Measurements from ENCODE around the gene NETO1.

NETO1 gene

GRCh38 chr18:72866442-72866900, 1.3 kb downstream of the NETO1 start:
- no peak for TF ChIP-seq GATA1 (IDR thresholded peaks at IDR 0.05; ENCODE audit: low read depth, low read length)
- no peak for TF ChIP-seq POLR2A (IDR thresholded peaks at IDR 0.05; ENCODE audit: low read length)
- DNase-seq = no peak

- no peak for TF ChIP-seq GATA1 (IDR thresholded peaks at IDR 0.05; ENCODE audit: low read depth, low read length)
- TF ChIP-seq POLR2A (IDR thresholded peaks at IDR 0.05; ENCODE audit: low read length) = no peak
- no peak for DNase-seq
These were observed 4.0 kb downstream of the NETO1 start for GRCh38 chr18:72863754-72864153.

- no peak for DNase-seq
These were observed 8.7 kb downstream of the NETO1 start for GRCh38 chr18:72859088-72859487.

GRCh38 chr18:72849671-72850070, 18.1 kb downstream of the NETO1 start:
- TF ChIP-seq GATA1 (IDR thresholded peaks at IDR 0.05; ENCODE audit: low read depth, low read length) (no peak), POLR2A (IDR thresholded peaks at IDR 0.05; ENCODE audit: low read length) (no peak)
- no peak for DNase-seq

More at GRCh38 chr18:72859088-72859487, 8.7 kb downstream of the NETO1 start:
- TF ChIP-seq GATA1 (IDR thresholded peaks at IDR 0.05; ENCODE audit: low read depth, low read length) = no peak
- no peak for TF ChIP-seq POLR2A (IDR thresholded peaks at IDR 0.05; ENCODE audit: low read length)

- DNase-seq = no peak
- TF ChIP-seq POLR2A (IDR thresholded peaks at IDR 0.05; ENCODE audit: low read length) (no peak), GATA1 (IDR thresholded peaks at IDR 0.05; ENCODE audit: low read depth, low read length) (no peak)
These were observed 19.1 kb downstream of the NETO1 start for GRCh38 chr18:72848503-72849237.

GRCh38 chr18:72847771-72848170, 20.0 kb downstream of the NETO1 start:
- TF ChIP-seq GATA1 (IDR thresholded peaks at IDR 0.05; ENCODE audit: low read depth, low read length) = no peak
- TF ChIP-seq POLR2A (IDR thresholded peaks at IDR 0.05; ENCODE audit: low read length) = no peak
- DNase-seq = no peak

- DNase-seq = no peak
- TF ChIP-seq GATA1 (IDR thresholded peaks at IDR 0.05; ENCODE audit: low read depth, low read length) = no peak
- TF ChIP-seq POLR2A (IDR thresholded peaks at IDR 0.05; ENCODE audit: low read length) = no peak
These were observed 20.9 kb downstream of the NETO1 start for GRCh38 chr18:72846736-72847533.

- no peak for TF ChIP-seq GATA1 (IDR thresholded peaks at IDR 0.05; ENCODE audit: low read depth, low read length)
- TF ChIP-seq POLR2A (IDR thresholded peaks at IDR 0.05; ENCODE audit: low read length) = no peak
- no peak for DNase-seq
These were observed 24.0 kb downstream of the NETO1 start for GRCh38 chr18:72843743-72844142.

GRCh38 chr18:72840109-72840508, 27.7 kb downstream of the NETO1 start:
- TF ChIP-seq GATA1 (IDR thresholded peaks at IDR 0.05; ENCODE audit: low read depth, low read length) = no peak
- TF ChIP-seq POLR2A (IDR thresholded peaks at IDR 0.05; ENCODE audit: low read length) = no peak
- DNase-seq = no peak

- no peak for TF ChIP-seq POLR2A (IDR thresholded peaks at IDR 0.05; ENCODE audit: low read length)
- DNase-seq = no peak
These were observed 33.1 kb downstream of the NETO1 start for GRCh38 chr18:72834731-72835130.

- DNase-seq = no peak
- TF ChIP-seq GATA1 (IDR thresholded peaks at IDR 0.05; ENCODE audit: low read depth, low read length) (no peak), POLR2A (IDR thresholded peaks at IDR 0.05; ENCODE audit: low read length) (no peak)
These were observed 34.3 kb downstream of the NETO1 start for GRCh38 chr18:72833471-72833870.

- DNase-seq = peak in 1 of 2 experiments; percentile 10
- TF ChIP-seq GATA1 (IDR thresholded peaks at IDR 0.05; ENCODE audit: low read depth, low read length) (no peak), POLR2A (IDR thresholded peaks at IDR 0.05; ENCODE audit: low read length) (no peak)
These were observed 37.7 kb downstream of the NETO1 start for GRCh38 chr18:72830109-72830508.

GRCh38 chr18:72828601-72829000, 39.2 kb downstream of the NETO1 start:
- no peak for DNase-seq
- TF ChIP-seq GATA1 (IDR thresholded peaks at IDR 0.05; ENCODE audit: low read depth, low read length) (no peak), POLR2A (IDR thresholded peaks at IDR 0.05; ENCODE audit: low read length) (no peak)

- no peak for DNase-seq
- TF ChIP-seq POLR2A (IDR thresholded peaks at IDR 0.05; ENCODE audit: low read length) = no peak
- no peak for TF ChIP-seq GATA1 (IDR thresholded peaks at IDR 0.05; ENCODE audit: low read depth, low read length)
These were observed 41.1 kb downstream of the NETO1 start for GRCh38 chr18:72826736-72827135.

GRCh38 chr18:72823345-72823744, 44.4 kb downstream of the NETO1 start:
- no peak for TF ChIP-seq GATA1 (IDR thresholded peaks at IDR 0.05; ENCODE audit: low read depth, low read length)
- no peak for TF ChIP-seq POLR2A (IDR thresholded peaks at IDR 0.05; ENCODE audit: low read length)
- no peak for DNase-seq
